Measurements from ENCODE around the gene DAO. TPM values are rescaled to one million over a fixed set of nuclear protein-coding genes. Genes with fewer than 3 reads are reported as not detected.

The DAO gene
- total and polyA plus RNA-seq, 2 donors (not counting 1 experiment from before 2014, with no cell fraction given) = not detected

DNA sequence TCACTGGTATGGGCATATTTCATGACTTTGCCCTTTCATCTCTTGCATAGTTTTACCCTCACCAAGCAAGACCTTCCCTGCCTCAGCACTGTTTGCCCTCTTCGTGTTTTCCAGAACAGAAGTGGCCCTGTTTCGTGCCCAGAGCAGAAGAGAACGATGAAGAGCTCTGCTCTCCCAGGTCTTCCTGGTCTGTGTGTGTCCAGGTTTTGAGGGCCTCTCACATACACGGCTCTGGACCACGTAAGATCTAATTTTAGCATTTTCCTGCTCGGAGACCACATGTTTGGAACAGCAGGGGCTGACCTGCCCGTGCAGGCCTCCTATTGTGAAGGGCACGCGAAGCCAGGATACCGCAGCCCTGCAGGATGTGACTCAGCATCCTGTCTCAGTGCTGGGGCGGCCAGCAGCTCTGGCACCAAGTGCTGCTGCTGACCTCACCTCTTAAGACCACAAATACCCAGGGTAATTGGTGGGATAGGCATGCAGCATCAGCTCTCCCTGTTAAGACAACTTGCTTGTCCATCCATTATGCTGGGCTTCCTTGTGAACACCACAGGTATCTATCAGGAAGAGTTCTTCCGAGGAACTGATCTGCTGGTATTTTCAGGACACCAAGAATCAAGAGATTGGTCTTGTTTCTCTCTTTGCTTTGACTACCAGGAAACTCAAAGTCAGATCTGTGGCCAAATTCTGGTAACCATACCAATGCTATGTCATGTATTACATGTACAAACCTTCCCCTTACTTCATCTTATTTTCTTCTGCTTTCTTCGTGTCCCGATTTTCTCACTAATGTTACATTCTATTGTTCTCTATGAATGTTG, 41.5 kb upstream of the DAO start:
- H4K20me1 ChIP-seq (ENCODE audit: control insufficient read depth, extremely low read depth, insufficient read depth, low read length) = no peaks in the 10 kb centered on the region
- H3K9me3 ChIP-seq (ENCODE audit: control insufficient read depth, insufficient read depth, low read depth, low read length) = no peaks in the 10 kb centered on the region
- H3K4me2 ChIP-seq (ENCODE audit: extremely low read depth, insufficient read depth, low read length) = peak overlapping the region; percentile 36
- H3K79me2 ChIP-seq (ENCODE audit: control insufficient read depth, insufficient read depth, low read length) = peaks cover 72% of the 10 kb centered on the region
- H3K9ac ChIP-seq (ENCODE audit: insufficient read depth, low read length) = peak overlapping the region; percentile 45
- no peak for TF ChIP-seq CTCF (conservative IDR thresholded peaks at IDR 0.05 in 1 of 2, IDR thresholded peaks at IDR 0.05 in 1 of 2; ENCODE audit: low read depth in 1 of 2, low read length in 2 of 2)
- TF ChIP-seq EZH2 (IDR thresholded peaks at IDR 0.05; ENCODE audit: low read length, missing control alignments) = no peak
- no peaks in the 10 kb centered on the region for H3K27me3 ChIP-seq (ENCODE audit: control insufficient read depth, insufficient read depth, low read length)
- H3K4me3 ChIP-seq (replicated peaks in 1 of 4; ENCODE audit: control extremely low read depth in 1 of 4, insufficient read depth in 1 of 4, low read depth in 3 of 4, low read length in 4 of 4) = no peak overlapping the region
- peaks cover 50% of the 10 kb centered on the region for H3K4me1 ChIP-seq (ENCODE audit: control insufficient read depth, extremely low read depth, insufficient read depth, low read length)
- H2AFZ ChIP-seq (ENCODE audit: low read length) = no peak overlapping the region
- H3K27ac ChIP-seq (ENCODE audit: insufficient read depth, low read length) = peak overlapping the region; percentile 98
- peak; percentile 99 to 100 for DNase-seq (ENCODE audit: low read depth in 2 of 2)
- H3K36me3 ChIP-seq (ENCODE audit: control insufficient read depth, insufficient read depth, low read length) = peaks cover 17% of the 10 kb centered on the region

DNA sequence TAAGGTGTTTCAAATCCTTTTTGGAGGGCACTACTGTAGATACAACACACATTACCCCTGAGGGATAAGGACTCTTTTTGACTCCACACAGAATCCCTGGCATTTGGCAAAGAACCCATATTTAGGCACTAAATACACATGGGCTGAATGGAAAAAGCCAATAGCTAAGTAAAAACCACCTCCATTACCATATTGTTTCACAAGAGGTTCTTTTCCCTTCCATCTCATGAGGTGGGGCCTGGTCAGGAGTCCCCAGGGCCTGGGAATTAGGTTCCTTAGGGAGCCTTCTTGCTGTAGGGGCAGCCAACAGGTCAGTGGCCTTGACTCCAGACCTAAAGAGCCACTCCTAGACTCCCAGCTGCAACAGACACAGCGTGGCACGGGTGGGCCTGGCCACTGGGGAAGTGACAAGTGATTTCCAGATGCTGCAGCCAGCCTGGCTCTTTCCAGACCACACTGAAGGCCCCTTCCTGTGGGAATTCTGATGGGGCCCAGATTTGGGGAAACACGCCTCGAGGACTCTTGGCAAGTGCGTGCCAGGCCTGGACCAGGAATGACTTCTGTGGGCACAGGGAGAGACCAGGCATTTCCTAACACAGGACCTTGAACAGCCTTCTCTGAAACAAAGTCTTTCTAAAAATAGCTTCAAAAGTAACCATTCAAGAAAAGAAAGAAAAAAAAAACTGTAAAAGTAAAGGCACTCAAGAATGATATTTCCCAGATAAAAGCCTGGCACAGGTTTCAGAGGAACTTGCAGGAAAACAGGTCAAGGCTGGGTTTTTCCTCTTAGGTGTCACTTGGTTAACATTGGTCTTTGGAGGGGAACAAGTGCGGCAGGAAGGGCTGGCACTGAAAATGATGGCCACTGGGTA, 40.6 kb upstream of the DAO start:
- H3K9ac ChIP-seq (ENCODE audit: insufficient read depth, low read length) = peak overlapping the region; percentile 43
- no peak overlapping the region for H3K4me2 ChIP-seq (ENCODE audit: extremely low read depth, insufficient read depth, low read length)
- H3K36me3 ChIP-seq (ENCODE audit: control insufficient read depth, insufficient read depth, low read length) = peaks cover 15% of the 10 kb centered on the region
- no peaks in the 10 kb centered on the region for H4K20me1 ChIP-seq (ENCODE audit: control insufficient read depth, extremely low read depth, insufficient read depth, low read length)
- peaks cover 42% of the 10 kb centered on the region for H3K4me1 ChIP-seq (ENCODE audit: control insufficient read depth, extremely low read depth, insufficient read depth, low read length)
- H3K9me3 ChIP-seq (ENCODE audit: control insufficient read depth, insufficient read depth, low read depth, low read length) = no peaks in the 10 kb centered on the region
- H3K27me3 ChIP-seq (ENCODE audit: control insufficient read depth, insufficient read depth, low read length) = no peaks in the 10 kb centered on the region
- no peak for TF ChIP-seq EZH2 (IDR thresholded peaks at IDR 0.05; ENCODE audit: low read length, missing control alignments)
- TF ChIP-seq CTCF (conservative IDR thresholded peaks at IDR 0.05 in 1 of 2, IDR thresholded peaks at IDR 0.05 in 1 of 2; ENCODE audit: low read depth in 1 of 2, low read length in 2 of 2) = no peak
- peak overlapping the region; percentile 98 for H3K27ac ChIP-seq (ENCODE audit: insufficient read depth, low read length)
- no peak overlapping the region for H2AFZ ChIP-seq (ENCODE audit: low read length)
- H3K79me2 ChIP-seq (ENCODE audit: control insufficient read depth, insufficient read depth, low read length) = peaks cover 76% of the 10 kb centered on the region
- no peak overlapping the region for H3K4me3 ChIP-seq (replicated peaks in 1 of 4; ENCODE audit: control extremely low read depth in 1 of 4, insufficient read depth in 1 of 4, low read depth in 3 of 4, low read length in 4 of 4)
- DNase-seq (ENCODE audit: low read depth in 2 of 2) = peak; percentile 70 to 83

- no peak overlapping the region for H3K4me2 ChIP-seq (ENCODE audit: extremely low read depth, insufficient read depth, low read length)
- peaks cover 75% of the 10 kb centered on the region for H3K79me2 ChIP-seq (ENCODE audit: control insufficient read depth, insufficient read depth, low read length)
- H3K4me3 ChIP-seq (replicated peaks in 1 of 4; ENCODE audit: control extremely low read depth in 1 of 4, insufficient read depth in 1 of 4, low read depth in 3 of 4, low read length in 4 of 4) = no peak overlapping the region
- H3K27me3 ChIP-seq (ENCODE audit: control insufficient read depth, insufficient read depth, low read length) = no peaks in the 10 kb centered on the region
- H3K9ac ChIP-seq (ENCODE audit: insufficient read depth, low read length) = peak overlapping the region; percentile 25
- DNase-seq (ENCODE audit: low read depth in 2 of 2) = peak in 1 of 2 donors; percentile 48
- peaks cover 37% of the 10 kb centered on the region for H3K4me1 ChIP-seq (ENCODE audit: control insufficient read depth, extremely low read depth, insufficient read depth, low read length)
- peak overlapping the region; percentile 98 for H3K27ac ChIP-seq (ENCODE audit: insufficient read depth, low read length)
- H3K9me3 ChIP-seq (ENCODE audit: control insufficient read depth, insufficient read depth, low read depth, low read length) = no peaks in the 10 kb centered on the region
- H4K20me1 ChIP-seq (ENCODE audit: control insufficient read depth, extremely low read depth, insufficient read depth, low read length) = no peaks in the 10 kb centered on the region
- TF ChIP-seq CTCF (conservative IDR thresholded peaks at IDR 0.05 in 1 of 2, IDR thresholded peaks at IDR 0.05 in 1 of 2; ENCODE audit: low read depth in 1 of 2, low read length in 2 of 2) = no peak
- no peak for TF ChIP-seq EZH2 (IDR thresholded peaks at IDR 0.05; ENCODE audit: low read length, missing control alignments)
- H3K36me3 ChIP-seq (ENCODE audit: control insufficient read depth, insufficient read depth, low read length) = peaks cover 14% of the 10 kb centered on the region
- no peak overlapping the region for H2AFZ ChIP-seq (ENCODE audit: low read length)
Observed at GRCh38 chr12:108839890-108840230, 40.0 kb upstream of the DAO start.
